Gastrocnemius medialis (tissue), 4 donors: ENCODE measurements around the gene GRP.

Experiments used
- POLR2A ChIP-seq, 2 donors: fragments of 450-650 bp; IDR thresholded peaks; one replicate each; pipeline ENCODE4 v1.6.1; 2017; ENCODE audit warnings: antibody characterized with exemption in 2 of 2, mild to moderate bottlenecking in 2 of 2, moderate library complexity in 2 of 2
- TF ChIP-seq, protein P1 (sequence below), 5 experiments: fragments of 450-650 bp in 3 of 5; fragments of 200-600 bp in 2 of 5; sonication (generic) in 2 of 5; IDR thresholded peaks in 4 of 5; conservative IDR thresholded peaks in 1 of 5; 1 replicate in 4 of 5; 2 replicates in 1 of 5; pipeline ENCODE4 v1.5.1; 2016 to 2019; ENCODE audit warnings: antibody characterized with exemption in 5 of 5, mild to moderate bottlenecking in 3 of 5, moderate library complexity in 3 of 5

DNA sequence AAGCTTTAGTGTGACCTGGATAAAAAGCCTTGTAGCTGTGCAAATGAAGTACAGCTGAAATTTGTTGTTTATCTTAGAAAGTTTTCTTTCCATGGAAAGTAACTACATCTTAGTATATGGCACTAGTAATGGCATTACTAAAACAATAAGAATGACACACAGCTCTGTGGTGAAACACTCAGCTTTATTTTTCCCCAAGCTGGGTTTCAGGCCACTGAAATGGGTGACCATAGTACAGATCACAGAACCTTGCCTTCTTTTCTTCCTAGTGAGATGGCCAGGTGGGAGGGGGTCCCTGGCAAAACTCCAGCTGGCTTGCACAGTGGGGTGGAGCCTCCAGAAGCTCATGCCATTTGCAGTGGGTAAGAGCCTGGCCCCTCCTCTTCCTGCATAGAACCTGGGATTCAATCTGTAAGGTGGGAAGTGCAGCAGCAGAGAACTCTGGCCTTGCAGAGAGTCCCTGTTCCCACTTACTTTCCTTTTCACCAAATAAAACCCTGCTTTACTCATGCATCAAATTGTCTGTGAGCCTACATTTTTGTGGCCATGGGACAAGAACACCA lies 17.6 kb upstream of the GRP start:
- TF ChIP-seq POLR2A (IDR thresholded peaks at IDR 0.05) = no peak
- TF ChIP-seq, protein P1, sequence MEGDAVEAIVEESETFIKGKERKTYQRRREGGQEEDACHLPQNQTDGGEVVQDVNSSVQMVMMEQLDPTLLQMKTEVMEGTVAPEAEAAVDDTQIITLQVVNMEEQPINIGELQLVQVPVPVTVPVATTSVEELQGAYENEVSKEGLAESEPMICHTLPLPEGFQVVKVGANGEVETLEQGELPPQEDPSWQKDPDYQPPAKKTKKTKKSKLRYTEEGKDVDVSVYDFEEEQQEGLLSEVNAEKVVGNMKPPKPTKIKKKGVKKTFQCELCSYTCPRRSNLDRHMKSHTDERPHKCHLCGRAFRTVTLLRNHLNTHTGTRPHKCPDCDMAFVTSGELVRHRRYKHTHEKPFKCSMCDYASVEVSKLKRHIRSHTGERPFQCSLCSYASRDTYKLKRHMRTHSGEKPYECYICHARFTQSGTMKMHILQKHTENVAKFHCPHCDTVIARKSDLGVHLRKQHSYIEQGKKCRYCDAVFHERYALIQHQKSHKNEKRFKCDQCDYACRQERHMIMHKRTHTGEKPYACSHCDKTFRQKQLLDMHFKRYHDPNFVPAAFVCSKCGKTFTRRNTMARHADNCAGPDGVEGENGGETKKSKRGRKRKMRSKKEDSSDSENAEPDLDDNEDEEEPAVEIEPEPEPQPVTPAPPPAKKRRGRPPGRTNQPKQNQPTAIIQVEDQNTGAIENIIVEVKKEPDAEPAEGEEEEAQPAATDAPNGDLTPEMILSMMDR (IDR thresholded peaks at IDR 0.05 in 4 of 5, conservative IDR thresholded peaks at IDR 0.05 in 1 of 5) = no peak
